ENCODE measurements around the gene ZBTB7C. TPM values are rescaled to one million over a fixed set of nuclear protein-coding genes. Genes with fewer than 3 reads are reported as not detected.

Gene ZBTB7C
- total and polyA plus RNA-seq, 9 of the 15 experiments (the other 6 are each of a cell fraction or from before 2014, with no cell fraction given): not detected

DNA sequence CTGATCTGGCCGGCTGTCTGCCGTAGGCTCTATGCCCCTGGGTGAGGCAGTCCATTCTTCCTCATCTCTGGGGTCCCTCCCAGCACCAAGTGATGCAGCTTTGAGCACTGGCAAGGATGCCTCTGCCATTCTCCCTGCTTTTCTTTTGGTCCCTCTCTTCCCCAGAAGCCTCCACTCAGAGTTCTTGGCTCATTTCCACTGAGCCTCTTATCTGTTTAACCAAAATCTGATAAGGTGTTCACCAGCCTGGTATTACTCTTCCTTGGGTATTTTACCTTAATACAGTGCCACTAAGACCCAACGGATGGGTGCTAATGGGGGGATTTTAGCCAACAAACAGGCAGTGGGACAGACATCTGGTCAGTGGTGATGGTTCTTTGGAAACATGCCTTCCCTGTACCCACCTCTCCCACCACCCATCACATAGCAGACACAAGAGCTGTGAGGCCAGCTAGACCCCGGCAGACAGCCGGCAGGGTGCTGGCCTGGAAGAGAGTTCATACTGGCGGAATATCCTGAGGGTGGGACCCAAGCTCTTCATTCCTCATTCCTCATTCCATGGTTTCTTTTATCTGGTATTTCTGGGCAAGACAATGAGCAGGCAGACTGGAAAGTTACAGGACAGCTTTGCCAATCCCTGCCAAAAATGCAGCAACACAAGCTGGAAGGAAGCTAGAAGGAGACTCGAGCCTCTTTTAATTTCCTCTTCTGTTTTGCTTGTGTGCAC, 34.6 kb downstream of the ZBTB7C start:
- Histone ChIP-seq H3K36me3 (ENCODE audit: control insufficient read depth, insufficient read depth, low read length) (no peaks in the 10 kb centered on the region), H3K9ac (ENCODE audit: insufficient read depth in 1 of 2, low read depth in 2 of 2, low read length in 2 of 2) (no peak overlapping the region), H3K27me3 (ENCODE audit: control insufficient read depth in 2 of 2, insufficient read depth in 2 of 2, low read length in 2 of 2) (peaks cover 3 to 9% of the 10 kb centered on the region in 2 experiments; a peak in 1 of 5 replicates), H3K9me3 (replicated peaks; ENCODE audit: control insufficient read depth, insufficient read depth, low read depth, low read length) (no peaks in the 10 kb centered on the region), H3K9me1 (ENCODE audit: control insufficient read depth, insufficient read depth, low read length) (no peaks in the 10 kb centered on the region), H3K79me2 (ENCODE audit: control insufficient read depth, insufficient read depth, low read length) (no peaks in the 10 kb centered on the region), H3K4me1 (replicated peaks in 1 of 2; ENCODE audit: control insufficient read depth in 2 of 2, insufficient read depth in 2 of 2, low read length in 2 of 2) (no peaks in the 10 kb centered on the region), H3K4me2 (ENCODE audit: insufficient read depth, low read length) (no peak overlapping the region), H3K27ac (ENCODE audit: extremely low read depth, low read depth, low read length) (no peak overlapping the region), H3K4me3 (no peak overlapping the region), H4K20me1 (replicated peaks; ENCODE audit: control insufficient read depth, insufficient read depth, low read length) (no peaks in the 10 kb centered on the region), H2AFZ (ENCODE audit: low read depth, low read length) (no peak overlapping the region)
- intact Hi-C loops (cut with micrococcal nuclease): no loop called here
- DNase-seq (ENCODE audit: extremely low read depth in 1 of 4, low spot score in 3 of 4): no peak
- ChIA-PET CTCF (ENCODE audit: low intra/inter-chr PET ratio) (no interaction called here), POLR2A (interaction anchor here (0.6 to 0.8 kb wide), 2 partner anchors 649 to 668 kb away, joined by 3 read pairs; no protein-coding TSS in a partner anchor)
- no TSS peak for BruUV-seq (replicated peaks)
- FAIRE-seq: no peak
- no peak for TF ChIP-seq ZNF232 (CRISPR knock-in tag; IDR thresholded peaks at IDR 0.05)
- no peak for TF ChIP-seq MCM5 (IDR thresholded peaks at IDR 0.05; ENCODE audit: low read depth)
- no peak for TF ChIP-seq DACH1 (IDR thresholded peaks at IDR 0.05; ENCODE audit: partially characterized antibody)
- no peak for TF ChIP-seq SAFB2 (IDR thresholded peaks at IDR 0.05; ENCODE audit: borderline replicate concordance, low read depth, low read length, severe bottlenecking)
- TF ChIP-seq SIN3B (IDR thresholded peaks at IDR 0.05; ENCODE audit: low read depth): no peak
- TF ChIP-seq, protein P1, sequence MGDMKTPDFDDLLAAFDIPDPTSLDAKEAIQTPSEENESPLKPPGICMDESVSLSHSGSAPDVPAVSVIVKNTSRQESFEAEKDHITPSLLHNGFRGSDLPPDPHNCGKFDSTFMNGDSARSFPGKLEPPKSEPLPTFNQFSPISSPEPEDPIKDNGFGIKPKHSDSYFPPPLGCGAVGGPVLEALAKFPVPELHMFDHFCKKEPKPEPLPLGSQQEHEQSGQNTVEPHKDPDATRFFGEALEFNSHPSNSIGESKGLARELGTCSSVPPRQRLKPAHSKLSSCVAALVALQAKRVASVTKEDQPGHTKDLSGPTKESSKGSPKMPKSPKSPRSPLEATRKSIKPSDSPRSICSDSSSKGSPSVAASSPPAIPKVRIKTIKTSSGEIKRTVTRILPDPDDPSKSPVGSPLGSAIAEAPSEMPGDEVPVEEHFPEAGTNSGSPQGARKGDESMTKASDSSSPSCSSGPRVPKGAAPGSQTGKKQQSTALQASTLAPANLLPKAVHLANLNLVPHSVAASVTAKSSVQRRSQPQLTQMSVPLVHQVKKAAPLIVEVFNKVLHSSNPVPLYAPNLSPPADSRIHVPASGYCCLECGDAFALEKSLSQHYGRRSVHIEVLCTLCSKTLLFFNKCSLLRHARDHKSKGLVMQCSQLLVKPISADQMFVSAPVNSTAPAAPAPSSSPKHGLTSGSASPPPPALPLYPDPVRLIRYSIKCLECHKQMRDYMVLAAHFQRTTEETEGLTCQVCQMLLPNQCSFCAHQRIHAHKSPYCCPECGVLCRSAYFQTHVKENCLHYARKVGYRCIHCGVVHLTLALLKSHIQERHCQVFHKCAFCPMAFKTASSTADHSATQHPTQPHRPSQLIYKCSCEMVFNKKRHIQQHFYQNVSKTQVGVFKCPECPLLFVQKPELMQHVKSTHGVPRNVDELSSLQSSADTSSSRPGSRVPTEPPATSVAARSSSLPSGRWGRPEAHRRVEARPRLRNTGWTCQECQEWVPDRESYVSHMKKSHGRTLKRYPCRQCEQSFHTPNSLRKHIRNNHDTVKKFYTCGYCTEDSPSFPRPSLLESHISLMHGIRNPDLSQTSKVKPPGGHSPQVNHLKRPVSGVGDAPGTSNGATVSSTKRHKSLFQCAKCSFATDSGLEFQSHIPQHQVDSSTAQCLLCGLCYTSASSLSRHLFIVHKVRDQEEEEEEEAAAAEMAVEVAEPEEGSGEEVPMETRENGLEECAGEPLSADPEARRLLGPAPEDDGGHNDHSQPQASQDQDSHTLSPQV (IDR thresholded peaks at IDR 0.05): no peak
- no peak for TF ChIP-seq MEF2A (IDR thresholded peaks at IDR 0.05; ENCODE audit: control insufficient read depth, low read depth, low read length)
- no peak for TF ChIP-seq TAL1 (IDR thresholded peaks at IDR 0.05)
- in situ Hi-C loops (cut with MboI): no loop called here
- 0% methylated on average over 7 of the region's 7 CpGs for WGBS (ENCODE audit: insufficient coverage, low coverage, missing lambda C conversion rate)
- ATAC-seq: no peak

All from K562 (cell line).